Measurements from ENCODE around the gene VAV2. TPM values are rescaled to one million over a fixed set of nuclear protein-coding genes. Genes with fewer than 3 reads are reported as not detected.

Gene VAV2
- total and polyA plus RNA-seq, 7 donors, result 3.8 to 23.3 (median 7.2) TPM

DNA sequence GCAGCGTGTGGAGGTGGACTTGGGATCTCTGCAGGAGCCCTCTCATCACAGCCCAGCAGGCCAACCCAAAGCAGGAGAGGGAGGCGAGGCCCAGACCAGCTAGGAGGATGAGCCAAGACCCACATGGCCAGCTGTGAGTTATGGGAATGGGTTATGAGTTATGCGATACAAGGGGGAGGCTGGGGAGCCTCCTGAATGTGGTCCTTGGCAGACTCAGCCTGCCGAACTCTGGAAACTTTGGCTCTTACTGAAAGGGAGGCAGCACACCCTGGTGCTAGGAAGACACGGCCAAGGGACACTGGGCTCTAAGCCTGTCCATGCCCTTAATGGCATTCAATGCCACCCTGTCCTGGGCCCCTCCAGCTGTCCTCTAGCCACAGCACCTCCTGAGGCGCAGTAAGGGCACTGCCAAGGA is 7.7 kb upstream of the VAV2 start:
- Histone ChIP-seq H3K27ac (no peak overlapping the region), H3K36me3 (no peaks in the 10 kb centered on the region), H3K4me1 (no peaks in the 10 kb centered on the region), H3K9me3 (no peaks in the 10 kb centered on the region), H3K4me3 (no peak overlapping the region), H3K27me3 (peaks cover 0 to 6% (median 0%) of the 10 kb centered on the region in 3 donors)
- 71 to 79% methylated on average over 6 of the region's 6 CpGs for WGBS, 2 donors
- DNase-seq, result no peak
- TF ChIP-seq, protein P1, sequence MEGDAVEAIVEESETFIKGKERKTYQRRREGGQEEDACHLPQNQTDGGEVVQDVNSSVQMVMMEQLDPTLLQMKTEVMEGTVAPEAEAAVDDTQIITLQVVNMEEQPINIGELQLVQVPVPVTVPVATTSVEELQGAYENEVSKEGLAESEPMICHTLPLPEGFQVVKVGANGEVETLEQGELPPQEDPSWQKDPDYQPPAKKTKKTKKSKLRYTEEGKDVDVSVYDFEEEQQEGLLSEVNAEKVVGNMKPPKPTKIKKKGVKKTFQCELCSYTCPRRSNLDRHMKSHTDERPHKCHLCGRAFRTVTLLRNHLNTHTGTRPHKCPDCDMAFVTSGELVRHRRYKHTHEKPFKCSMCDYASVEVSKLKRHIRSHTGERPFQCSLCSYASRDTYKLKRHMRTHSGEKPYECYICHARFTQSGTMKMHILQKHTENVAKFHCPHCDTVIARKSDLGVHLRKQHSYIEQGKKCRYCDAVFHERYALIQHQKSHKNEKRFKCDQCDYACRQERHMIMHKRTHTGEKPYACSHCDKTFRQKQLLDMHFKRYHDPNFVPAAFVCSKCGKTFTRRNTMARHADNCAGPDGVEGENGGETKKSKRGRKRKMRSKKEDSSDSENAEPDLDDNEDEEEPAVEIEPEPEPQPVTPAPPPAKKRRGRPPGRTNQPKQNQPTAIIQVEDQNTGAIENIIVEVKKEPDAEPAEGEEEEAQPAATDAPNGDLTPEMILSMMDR (IDR thresholded peaks at IDR 0.05), result no peak
- TF ChIP-seq EP300 (IDR thresholded peaks at IDR 0.05) (no peak), POLR2A (IDR thresholded peaks at IDR 0.05) (no peak), POLR2AphosphoS5 (IDR thresholded peaks at IDR 0.05) (no peak)
- intact Hi-C loops (cut with DNase I), result no loop called here

DNA sequence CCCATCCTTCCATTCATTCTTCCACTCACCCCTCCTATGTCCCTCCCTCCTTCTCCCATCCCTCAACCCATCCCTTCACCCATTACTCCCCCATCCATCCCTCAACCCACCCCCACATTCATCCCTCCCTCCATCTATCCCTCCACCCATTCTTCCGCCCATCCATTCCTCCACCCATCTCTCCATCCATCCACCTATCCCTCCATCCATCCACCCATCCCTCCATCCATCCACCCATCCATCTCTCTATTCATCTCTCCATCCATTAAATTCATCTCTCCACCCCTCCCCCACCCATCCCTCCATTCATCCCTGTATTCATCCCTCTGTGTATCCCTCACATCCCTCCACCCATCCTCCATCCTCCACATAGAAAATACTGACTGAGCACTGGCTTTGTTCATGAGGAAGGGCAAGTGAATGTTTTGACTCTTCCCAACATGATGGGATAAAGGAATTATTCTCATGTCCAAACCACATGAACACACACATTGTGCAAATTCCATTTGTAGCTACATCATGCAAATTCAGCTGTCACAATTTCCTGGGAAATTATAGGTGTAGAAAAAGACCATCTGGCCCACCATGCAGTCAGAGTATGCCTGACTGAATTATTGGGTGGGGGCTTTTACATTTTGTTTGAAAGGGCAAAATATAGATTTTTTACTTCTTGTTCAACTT is 6.9 kb upstream of the VAV2 start:
- intact Hi-C loops (cut with DNase I), result no loop called here
- no peaks in the 10 kb centered on the region for H3K9me3 ChIP-seq
- DNase-seq, result no peak
- H3K27me3 ChIP-seq, result peaks cover 0 to 5% (median 0%) of the 10 kb centered on the region in 3 donors
- TF ChIP-seq POLR2AphosphoS5 (IDR thresholded peaks at IDR 0.05) (no peak), POLR2A (IDR thresholded peaks at IDR 0.05) (no peak), EP300 (IDR thresholded peaks at IDR 0.05) (no peak)
- TF ChIP-seq, protein P1 (IDR thresholded peaks at IDR 0.05), result no peak
- H3K36me3 ChIP-seq, result no peaks in the 10 kb centered on the region
- WGBS, 2 donors, result 89 to 95% methylated on average over 1 of the region's 1 CpG
- no peak overlapping the region for H3K4me3 ChIP-seq
- no peak overlapping the region for H3K27ac ChIP-seq
- H3K4me1 ChIP-seq, result peaks cover 0 to 5% (median 3%) of the 10 kb centered on the region in 4 donors

DNA sequence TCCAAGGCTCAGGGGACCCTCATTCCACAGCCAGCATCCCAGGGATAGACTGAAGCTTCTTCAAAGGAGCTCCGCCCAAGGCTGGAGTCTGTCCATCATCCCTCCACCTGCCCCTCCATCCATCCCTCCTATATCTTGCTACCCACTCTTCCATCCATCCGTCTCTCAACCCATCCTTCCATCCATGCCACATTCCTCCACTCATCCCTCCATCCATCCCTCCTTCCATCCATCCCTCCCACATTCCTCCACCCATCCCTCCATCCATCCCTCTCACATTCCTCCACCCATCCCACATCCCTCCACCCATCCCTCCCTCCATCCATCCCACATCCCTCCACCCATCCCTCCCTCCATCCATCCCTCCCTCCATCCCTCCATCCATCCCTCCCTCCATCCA is 5.5 kb upstream of the VAV2 start:
- H3K4me3 ChIP-seq, result no peak overlapping the region
- no peaks in the 10 kb centered on the region for H3K27me3 ChIP-seq
- WGBS, 2 donors, result 86 to 87% methylated on average over 2 of the region's 2 CpGs
- H3K9me3 ChIP-seq, result no peaks in the 10 kb centered on the region
- intact Hi-C loops (cut with DNase I), result no loop called here
- H3K4me1 ChIP-seq, result peaks cover 0 to 18% (median 12%) of the 10 kb centered on the region in 4 donors
- H3K36me3 ChIP-seq, result no peaks in the 10 kb centered on the region
- no peak overlapping the region for H3K27ac ChIP-seq
- TF ChIP-seq EP300 (IDR thresholded peaks at IDR 0.05), result no peak
- TF ChIP-seq POLR2AphosphoS5 (IDR thresholded peaks at IDR 0.05), result no peak
- TF ChIP-seq POLR2A (IDR thresholded peaks at IDR 0.05), result no peak
- TF ChIP-seq, protein P1 (IDR thresholded peaks at IDR 0.05), result no peak
- DNase-seq, result no peak

DNA sequence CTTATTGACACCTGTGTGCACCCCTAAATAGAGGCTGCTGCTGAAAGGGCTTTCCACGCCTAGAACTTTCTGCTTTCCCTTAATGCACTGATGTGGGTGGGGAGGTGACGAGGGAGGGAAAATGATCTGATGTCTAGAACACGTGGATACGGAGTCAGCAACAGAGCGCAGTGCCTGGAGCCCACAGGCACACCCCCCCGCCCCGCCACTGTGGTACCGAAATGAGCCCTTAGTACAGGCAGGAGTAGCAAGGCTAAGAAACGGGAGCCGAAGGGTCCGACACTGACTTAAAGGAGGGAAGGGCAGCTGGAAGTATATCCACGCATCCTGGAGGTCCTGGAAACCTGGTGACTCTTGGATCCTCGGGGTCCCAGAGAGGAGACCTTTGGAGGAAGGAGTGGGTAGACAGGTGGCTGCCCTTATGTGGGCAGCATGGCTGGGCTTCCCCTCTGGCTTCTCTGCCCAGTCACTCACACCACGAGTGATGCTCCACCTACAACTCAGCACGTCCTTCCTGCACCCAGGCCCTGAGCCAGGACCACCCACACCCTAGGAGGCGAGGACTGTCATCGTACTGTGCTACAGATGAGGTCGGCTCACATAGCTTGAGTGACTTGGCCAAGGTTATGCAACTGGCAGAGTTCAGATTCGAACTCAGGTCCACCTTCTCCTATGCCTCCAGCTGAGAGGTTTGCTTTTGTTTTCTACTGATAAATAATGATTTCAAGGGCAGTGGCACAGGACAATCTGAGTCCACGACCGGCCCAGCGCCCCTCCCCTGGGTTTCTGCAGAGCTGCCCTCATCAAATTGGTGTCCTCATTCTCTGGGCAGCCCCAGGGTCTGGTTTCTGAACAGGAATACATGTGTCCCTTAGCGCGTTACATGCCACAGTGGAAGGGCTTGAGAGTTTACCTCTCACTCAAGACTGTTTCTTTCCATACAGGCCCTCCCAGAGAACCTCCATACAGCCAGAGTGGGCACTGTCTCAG is 4.7 kb upstream of the VAV2 start:
- TF ChIP-seq POLR2AphosphoS5 (IDR thresholded peaks at IDR 0.05), result no peak
- no peak for TF ChIP-seq EP300 (IDR thresholded peaks at IDR 0.05)
- TF ChIP-seq, protein P1 (IDR thresholded peaks at IDR 0.05), result no peak
- TF ChIP-seq POLR2A (IDR thresholded peaks at IDR 0.05), result no peak
- no peak overlapping the region for H3K4me3 ChIP-seq
- no peaks in the 10 kb centered on the region for H3K36me3 ChIP-seq
- H3K27ac ChIP-seq, result no peak overlapping the region
- peaks cover 0 to 18% (median 12%) of the 10 kb centered on the region in 4 donors for H3K4me1 ChIP-seq
- no peak for DNase-seq
- no peaks in the 10 kb centered on the region for H3K27me3 ChIP-seq
- H3K9me3 ChIP-seq, result no peaks in the 10 kb centered on the region
- 59 to 66% methylated on average over 24 of the region's 24 CpGs for WGBS, 2 donors
- intact Hi-C loops (cut with DNase I), result no loop called here

All from sigmoid colon (tissue), 7 donors.